ENCODE results near the gene PDE4D.

GRCh38 chr5:59008816-59009473 is 884.6 kb downstream of the PDE4D start:
- TF ChIP-seq CTCF (conservative IDR thresholded peaks at IDR 0.05; ENCODE audit: low read depth, low read length) = no peak
- no peak for TF ChIP-seq CEBPB (IDR thresholded peaks at IDR 0.05; ENCODE audit: low read depth, low read length)
- TF ChIP-seq RCOR1 (IDR thresholded peaks at IDR 0.05; ENCODE audit: insufficient replicate concordance, low read length) = no peak
- TF ChIP-seq POLR2A (IDR thresholded peaks at IDR 0.05; ENCODE audit: low read depth, low read length) = no peak
- no peak for TF ChIP-seq RAD21 (IDR thresholded peaks at IDR 0.05; ENCODE audit: low read length)
- TF ChIP-seq CHD1 (IDR thresholded peaks at IDR 0.05; ENCODE audit: low read depth, low read length) = no peak
- TF ChIP-seq RFX5 (IDR thresholded peaks at IDR 0.05; ENCODE audit: low read depth, low read length) = no peak
- TF ChIP-seq, protein P1, sequence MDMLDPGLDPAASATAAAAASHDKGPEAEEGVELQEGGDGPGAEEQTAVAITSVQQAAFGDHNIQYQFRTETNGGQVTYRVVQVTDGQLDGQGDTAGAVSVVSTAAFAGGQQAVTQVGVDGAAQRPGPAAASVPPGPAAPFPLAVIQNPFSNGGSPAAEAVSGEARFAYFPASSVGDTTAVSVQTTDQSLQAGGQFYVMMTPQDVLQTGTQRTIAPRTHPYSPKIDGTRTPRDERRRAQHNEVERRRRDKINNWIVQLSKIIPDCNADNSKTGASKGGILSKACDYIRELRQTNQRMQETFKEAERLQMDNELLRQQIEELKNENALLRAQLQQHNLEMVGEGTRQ (IDR thresholded peaks at IDR 0.05; ENCODE audit: low read depth, low read length) = no peak
- TF ChIP-seq FOS (IDR thresholded peaks at IDR 0.05; ENCODE audit: low read depth, low read length) = no peak
- TF ChIP-seq ELK1 (IDR thresholded peaks at IDR 0.05; ENCODE audit: borderline replicate concordance, low read depth, low read length) = no peak
- no peak for TF ChIP-seq NFE2L2 (IDR thresholded peaks at IDR 0.05; ENCODE audit: low read depth, low read length)
- TF ChIP-seq SMC3 (IDR thresholded peaks at IDR 0.05; ENCODE audit: low read depth, low read length) = no peak
- no peak for TF ChIP-seq MAZ (IDR thresholded peaks at IDR 0.05; ENCODE audit: borderline replicate concordance, low read depth, low read length)

Measured in IMR-90 (cell line).